ENCODE data around the gene TRAPPC1.

TRAPPC1 gene

DNA sequence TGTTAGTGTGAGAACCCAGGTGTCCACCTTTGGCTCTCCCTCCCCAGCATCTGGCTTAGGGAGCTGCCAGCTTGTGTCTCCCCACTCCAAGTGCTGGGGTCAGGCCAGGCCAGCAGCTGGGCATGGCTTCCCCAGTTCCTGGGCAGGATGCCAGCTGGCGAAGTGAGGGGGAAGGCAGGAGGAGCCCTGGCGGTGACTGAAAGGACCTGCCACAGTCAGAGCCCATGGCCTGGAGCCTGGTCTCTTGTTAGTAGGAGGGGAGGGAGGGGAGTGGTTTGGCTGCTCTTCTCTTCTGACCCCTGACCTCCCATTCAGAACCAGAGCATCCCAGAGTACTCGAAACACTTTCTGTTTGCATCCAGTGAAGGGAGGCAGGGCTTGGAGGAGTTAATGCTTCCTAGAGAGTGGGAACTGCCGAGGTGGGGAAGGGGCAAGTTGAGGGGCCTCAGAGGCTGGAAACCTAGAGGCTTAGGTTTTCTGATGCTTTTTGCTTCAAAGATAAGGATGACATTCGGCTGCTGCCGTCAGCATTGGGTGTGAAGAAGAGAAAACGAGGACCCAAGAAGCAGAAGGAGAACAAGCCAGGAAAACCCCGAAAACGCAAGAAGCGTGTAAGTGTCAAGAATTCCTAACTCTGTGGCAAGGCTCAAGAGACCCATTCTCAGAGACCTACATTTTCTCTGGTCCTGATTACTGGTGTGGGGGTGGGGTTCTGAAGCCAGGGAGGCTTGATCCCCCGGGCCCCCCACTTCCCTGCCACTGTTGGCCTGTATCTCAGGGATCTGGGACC lies 42.4 kb downstream of the TRAPPC1 start:
- H3K27ac ChIP-seq (ENCODE audit: poor library complexity, severe bottlenecking) = peak overlapping the region; percentile 94
- no peaks in the 10 kb centered on the region for H3K27me3 ChIP-seq (ENCODE audit: insufficient read depth, poor library complexity, severe bottlenecking)
- DNase-seq (ENCODE audit: low spot score) = peak; percentile 94
- H3K4me1 ChIP-seq (ENCODE audit: insufficient read depth, poor library complexity, severe bottlenecking) = peaks cover 19% of the 10 kb centered on the region
- no peaks in the 10 kb centered on the region for H3K9me3 ChIP-seq (ENCODE audit: severe bottlenecking)
- no peak overlapping the region for H3K4me3 ChIP-seq (ENCODE audit: severe bottlenecking)
- ATAC-seq (ENCODE audit: low read depth) = peak; percentile 56
- peaks cover 31% of the 10 kb centered on the region for H3K36me3 ChIP-seq (ENCODE audit: low read depth)
- TF ChIP-seq, protein P1, sequence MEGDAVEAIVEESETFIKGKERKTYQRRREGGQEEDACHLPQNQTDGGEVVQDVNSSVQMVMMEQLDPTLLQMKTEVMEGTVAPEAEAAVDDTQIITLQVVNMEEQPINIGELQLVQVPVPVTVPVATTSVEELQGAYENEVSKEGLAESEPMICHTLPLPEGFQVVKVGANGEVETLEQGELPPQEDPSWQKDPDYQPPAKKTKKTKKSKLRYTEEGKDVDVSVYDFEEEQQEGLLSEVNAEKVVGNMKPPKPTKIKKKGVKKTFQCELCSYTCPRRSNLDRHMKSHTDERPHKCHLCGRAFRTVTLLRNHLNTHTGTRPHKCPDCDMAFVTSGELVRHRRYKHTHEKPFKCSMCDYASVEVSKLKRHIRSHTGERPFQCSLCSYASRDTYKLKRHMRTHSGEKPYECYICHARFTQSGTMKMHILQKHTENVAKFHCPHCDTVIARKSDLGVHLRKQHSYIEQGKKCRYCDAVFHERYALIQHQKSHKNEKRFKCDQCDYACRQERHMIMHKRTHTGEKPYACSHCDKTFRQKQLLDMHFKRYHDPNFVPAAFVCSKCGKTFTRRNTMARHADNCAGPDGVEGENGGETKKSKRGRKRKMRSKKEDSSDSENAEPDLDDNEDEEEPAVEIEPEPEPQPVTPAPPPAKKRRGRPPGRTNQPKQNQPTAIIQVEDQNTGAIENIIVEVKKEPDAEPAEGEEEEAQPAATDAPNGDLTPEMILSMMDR (IDR thresholded peaks at IDR 0.05; ENCODE audit: poor library complexity, severe bottlenecking) = peak; percentile 17

DNA sequence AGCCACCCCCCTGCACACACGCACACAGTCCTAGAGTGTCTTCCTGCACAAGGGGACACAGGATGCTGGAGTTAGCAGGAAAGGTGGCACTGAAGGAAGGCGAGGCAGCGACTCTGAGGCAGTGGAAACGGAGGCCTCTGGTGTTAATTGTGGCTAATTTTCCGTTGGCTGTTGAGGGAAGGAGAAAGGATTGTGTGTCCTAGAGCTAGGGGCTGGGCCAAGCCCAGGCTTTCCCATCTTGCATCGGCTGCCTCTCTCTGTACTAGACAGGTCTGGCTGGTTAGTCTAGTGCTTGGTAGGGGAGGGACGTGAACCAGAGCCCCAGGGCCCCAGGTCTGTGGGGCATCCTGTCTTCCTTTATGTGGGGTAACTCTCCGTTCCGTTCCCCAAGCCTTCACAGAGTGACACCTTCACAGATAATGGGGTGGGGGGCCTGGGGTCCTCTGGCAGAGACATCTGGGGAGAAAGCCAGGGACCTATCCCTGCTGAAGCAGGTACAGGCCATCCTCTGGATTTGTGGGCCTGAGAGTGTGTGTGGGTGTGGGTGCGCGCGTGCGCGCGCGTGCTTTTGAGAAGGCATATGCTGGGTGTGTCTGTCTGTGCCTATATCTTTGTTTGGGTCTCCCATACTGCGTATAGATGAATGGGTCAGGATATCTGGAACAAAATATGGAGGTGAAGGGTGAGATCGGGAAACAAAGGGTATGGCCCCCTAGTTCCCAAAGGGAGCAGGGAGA lies 43.4 kb downstream of the TRAPPC1 start, which contains the start of gene CHD3:
CHD3 (plus strand) TSS at position 606 of the 737 bp plus-strand sequence. CDS start 212 bp downstream, outside the sequence.
- peak within 1 kb of the TSS; percentile 94 for H3K27ac ChIP-seq (ENCODE audit: poor library complexity, severe bottlenecking)
- DNase-seq (ENCODE audit: low spot score) = no peak

DNA sequence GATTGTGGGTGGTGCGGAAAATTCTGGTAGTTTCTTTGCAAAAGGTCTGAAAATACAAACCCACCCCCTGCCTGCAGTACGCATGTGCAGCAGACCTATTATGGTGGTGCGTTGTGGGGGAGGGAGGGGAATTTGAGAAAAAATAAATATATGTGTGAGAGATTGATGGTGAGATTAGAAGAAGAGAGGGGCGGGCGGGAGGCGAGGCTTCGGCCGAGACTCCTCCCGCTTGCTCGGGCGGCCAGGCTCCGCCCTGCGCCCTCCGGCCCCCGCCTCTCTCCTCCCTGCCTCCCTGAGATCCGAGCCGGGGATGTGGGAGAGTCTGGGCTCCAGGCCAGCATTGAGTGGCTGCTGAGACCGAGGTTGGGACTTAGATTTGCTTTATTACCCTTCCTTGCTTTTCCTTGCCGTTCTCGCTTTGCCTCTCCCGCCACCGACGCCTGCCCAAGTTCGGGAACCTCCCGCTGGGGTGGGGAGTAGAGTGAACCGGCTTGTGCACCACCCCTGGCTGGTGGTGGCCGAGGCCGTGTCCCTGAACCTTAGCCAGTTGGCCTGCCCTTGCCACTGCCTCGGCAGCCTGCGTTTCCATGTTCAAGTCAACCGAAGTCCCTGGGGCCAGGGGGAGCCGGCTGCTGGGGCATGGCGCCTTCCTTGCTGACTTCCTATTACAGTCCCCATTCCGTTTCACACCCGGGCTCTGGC lies 44.1 kb downstream of the TRAPPC1 start:
- Histone ChIP-seq H3K27me3 (ENCODE audit: insufficient read depth, poor library complexity, severe bottlenecking) (no peaks in the 10 kb centered on the region), H3K36me3 (ENCODE audit: low read depth) (peaks cover 22% of the 10 kb centered on the region), H3K4me1 (ENCODE audit: insufficient read depth, poor library complexity, severe bottlenecking) (peaks cover 27% of the 10 kb centered on the region), H3K9me3 (ENCODE audit: severe bottlenecking) (no peaks in the 10 kb centered on the region), H3K27ac (ENCODE audit: poor library complexity, severe bottlenecking) (peak overlapping the region; percentile 94), H3K4me3 (ENCODE audit: severe bottlenecking) (peak overlapping the region; percentile 47)
- TF ChIP-seq, protein P1 (IDR thresholded peaks at IDR 0.05; ENCODE audit: poor library complexity, severe bottlenecking) = no peak
- peak; percentile 78 for ATAC-seq (ENCODE audit: low read depth)
- DNase-seq (ENCODE audit: low spot score) = peak; percentile 89

More for the DNA sequence above, 43.4 kb downstream of the TRAPPC1 start, which contains the start of gene CHD3:
- no peaks in the 10 kb centered on the region for H3K9me3 ChIP-seq (ENCODE audit: severe bottlenecking)
- TF ChIP-seq, protein P1 (IDR thresholded peaks at IDR 0.05; ENCODE audit: poor library complexity, severe bottlenecking) = no peak
- H3K4me3 ChIP-seq (ENCODE audit: severe bottlenecking) = peak within 1 kb of the TSS; percentile 31
- H3K36me3 ChIP-seq (ENCODE audit: low read depth) = peaks cover 22% of the 10 kb centered on the region
- no peaks in the 10 kb centered on the region for H3K27me3 ChIP-seq (ENCODE audit: insufficient read depth, poor library complexity, severe bottlenecking)
- peak; percentile 54 for ATAC-seq (ENCODE audit: low read depth)
- peaks cover 27% of the 10 kb centered on the region for H3K4me1 ChIP-seq (ENCODE audit: insufficient read depth, poor library complexity, severe bottlenecking)

DNA sequence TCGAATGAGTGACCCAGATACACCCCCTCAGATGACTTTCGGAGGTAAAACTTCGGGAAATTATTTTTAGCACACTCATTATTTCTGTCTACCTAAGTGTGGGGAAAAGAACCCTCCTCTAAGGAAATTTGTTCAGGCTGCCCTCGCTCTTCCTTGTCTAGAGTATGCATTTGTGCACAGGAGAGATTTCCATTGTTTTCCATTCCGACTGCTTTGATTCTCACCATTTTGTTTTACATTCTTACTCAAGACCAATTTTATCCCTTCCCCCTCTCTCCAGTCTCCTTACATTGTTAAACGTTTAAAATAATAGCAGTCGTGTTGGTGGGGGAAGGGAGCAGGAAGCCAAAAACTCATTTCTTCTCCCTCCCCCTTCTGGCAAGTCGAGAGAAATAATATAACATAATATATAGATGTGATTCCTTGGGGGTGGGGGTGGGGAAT lies 44.7 kb downstream of the TRAPPC1 start:
- peaks cover 27% of the 10 kb centered on the region for H3K4me1 ChIP-seq (ENCODE audit: insufficient read depth, poor library complexity, severe bottlenecking)
- H3K9me3 ChIP-seq (ENCODE audit: severe bottlenecking) = no peaks in the 10 kb centered on the region
- peak overlapping the region; percentile 47 for H3K4me3 ChIP-seq (ENCODE audit: severe bottlenecking)
- no peak for DNase-seq (ENCODE audit: low spot score)
- peak; percentile 6; the same call in 2 of the 3 replicates for ATAC-seq (ENCODE audit: low read depth)
- H3K27ac ChIP-seq (ENCODE audit: poor library complexity, severe bottlenecking) = peak overlapping the region; percentile 94
- TF ChIP-seq, protein P1 (IDR thresholded peaks at IDR 0.05; ENCODE audit: poor library complexity, severe bottlenecking) = no peak
- H3K27me3 ChIP-seq (ENCODE audit: insufficient read depth, poor library complexity, severe bottlenecking) = no peaks in the 10 kb centered on the region
- peaks cover 23% of the 10 kb centered on the region for H3K36me3 ChIP-seq (ENCODE audit: low read depth)

All from RWPE2 (cell line).